K562 (cell line): ENCODE measurements around the gene SNX27. TPM values are rescaled to one million over a fixed set of nuclear protein-coding genes. Genes with fewer than 3 reads are reported as not detected.

Experiments used
- AFF4 ChIP-seq: sonication (generic); formaldehyde crosslinking; IDR thresholded peaks from 2 replicates; pipeline ENCODE4 v1.8.0; 2023; ENCODE audit warnings: mild to moderate bottlenecking, missing genetic modification reagents
- ATF7 ChIP-seq: fragments of 450-650 bp; IDR thresholded peaks from 2 replicates; pipeline ENCODE4 v1.7.1; 2014; ENCODE audit warnings: mild to moderate bottlenecking, moderate library complexity
- BACH1 ChIP-seq: fragments of 200-800 bp; sonication (Bioruptor generic); IDR thresholded peaks from 2 replicates; pipeline ENCODE4 v1.6.1; 2016; ENCODE audit warnings: missing genetic modification characterization, missing compliant biosample characterization
- C11orf30 ChIP-seq: fragments of 450-650 bp; IDR thresholded peaks from 2 replicates; pipeline ENCODE4 v1.6.1; 2016; ENCODE audit warnings: low read depth, mild to moderate bottlenecking
- COPS2 ChIP-seq: fragments of 450-650 bp; conservative IDR thresholded peaks from 2 replicates; pipeline ENCODE4 v1.6.1; 2016; ENCODE audit warnings: mild to moderate bottlenecking, moderate library complexity
- JUNB ChIP-seq: fragments of 450-650 bp; formaldehyde crosslinking; conservative IDR thresholded peaks from 2 replicates; pipeline ENCODE4 v1.4.0; 2020; ENCODE audit warnings: mild to moderate bottlenecking
- KLF1 ChIP-seq: fragments of 450-650 bp; IDR thresholded peaks from 2 replicates; pipeline ENCODE4 v1.6.1; 2016; ENCODE audit warnings: missing genetic modification characterization, missing compliant biosample characterization
- MCM5 ChIP-seq: fragments of 450-650 bp; IDR thresholded peaks from 2 replicates; pipeline ENCODE4 v1.6.1; 2016; ENCODE audit warnings: low read depth
- MECOM ChIP-seq: fragments of 250-450 bp; sonication (Bioruptor Pico); IDR thresholded peaks from 2 replicates; pipeline ENCODE4 v1.8.0; 2022; ENCODE audit warnings: inconsistent platforms
- MEF2D ChIP-seq: conservative IDR thresholded peaks from 2 replicates; pipeline ENCODE4 v1.6.1; 2016; ENCODE audit warnings: low read depth, missing genetic modification characterization, missing compliant biosample characterization
- MEIS2 ChIP-seq: fragments of 450-650 bp; IDR thresholded peaks from 2 replicates; pipeline ENCODE4 v1.6.1; 2014; ENCODE audit warnings: mild to moderate bottlenecking; ENCODE audit not compliant: partially characterized antibody
- MLLT1 ChIP-seq, 2 experiments: fragments of 450-650 bp; IDR thresholded peaks; 2 replicates each; pipeline ENCODE4 v1.6.1; 2016
- NCOR1 ChIP-seq: fragments of 450-650 bp; IDR thresholded peaks from 2 replicates; pipeline ENCODE4 v1.6.1; 2016; ENCODE audit warnings: mild to moderate bottlenecking, moderate library complexity
- NELFE ChIP-seq: IDR thresholded peaks from 2 replicates; pipeline ENCODE4 v1.6.1; 2011; ENCODE audit warnings: mild to moderate bottlenecking; ENCODE audit not compliant: insufficient read depth, insufficient read length
- POLR2A ChIP-seq: fragments of 450-650 bp; conservative IDR thresholded peaks from 2 replicates; pipeline ENCODE4 v1.6.1; 2016
- SMARCA5 ChIP-seq: fragments of 450-650 bp; IDR thresholded peaks from 2 replicates; pipeline ENCODE4 v1.6.1; 2016
- TAF9B ChIP-seq: fragments of 450-650 bp; IDR thresholded peaks from 2 replicates; pipeline ENCODE4 v1.6.1; 2018; ENCODE audit warnings: mild to moderate bottlenecking; ENCODE audit not compliant: partially characterized antibody
- ZC3H11A ChIP-seq: IDR thresholded peaks from 2 replicates; pipeline ENCODE4 v1.6.1; 2012; ENCODE audit warnings: low read depth, low read length, improper control_type of control experiment
- ZNF140 ChIP-seq: fragments of 250-450 bp; sonication (Bioruptor Pico); IDR thresholded peaks from 2 replicates; pipeline ENCODE4 v1.8.0; 2021; ENCODE audit warnings: moderate library complexity, mild to moderate bottlenecking, inconsistent platforms
- ZNF175 ChIP-seq: fragments of 200-800 bp; sonication (Bioruptor generic); IDR thresholded peaks from 2 replicates; pipeline ENCODE4 v1.6.1; 2016; ENCODE audit warnings: low read depth, mild to moderate bottlenecking, missing genetic modification characterization, missing compliant biosample characterization
- ZNF224 ChIP-seq: sonication (generic); formaldehyde crosslinking; IDR thresholded peaks from 2 replicates; pipeline ENCODE4 v1.8.0; 2022; ENCODE audit warnings: mild to moderate bottlenecking, missing genetic modification reagents
- ZNF583 ChIP-seq: fragments of 250-450 bp; sonication (Bioruptor Pico); IDR thresholded peaks from 2 replicates; pipeline ENCODE4 v1.4.0; 2020
- ZNF77 ChIP-seq: fragments of 250-450 bp; sonication (Bioruptor Pico); IDR thresholded peaks from 2 replicates; pipeline ENCODE4 v1.5.0; 2020
- polyA plus RNA-seq, 8 experiments: library from polyadenylated mRNA; depleted of rRNA in 4 of 8; stranded (reverse) in 5 of 8; unstranded in 3 of 8; fragments of >200 nt; fragmentation: Nextera tagmentation in 2 of 8; fragmentation: Illumina TruSeq in 1 of 8; extraction: Ambion mirVana in 2 of 8; extraction: Trizol in 1 of 8; gene quantifications; 2 replicates each; pipeline versions ENCODE4 v1.2.1 to v1.2.3, GENCODE V29; 2011 to 2014; ENCODE audit warnings: inconsistent platforms in 1 of 8, missing spikeins in 1 of 8
- total RNA-seq, 7 experiments: library from RNA; depleted of rRNA in 6 of 7; stranded (reverse); fragments of >200 nt in 6 of 7; fragmentation: Illumina TruSeq in 2 of 7; extraction: Trizol in 2 of 7; gene quantifications; 2 replicates each; pipeline versions ENCODE4 v1.2.1 to v1.2.3, GENCODE V29; 2011 to 2021; ENCODE audit warnings: low replicate concordance in 1 of 7
- TF ChIP-seq, protein P1 (sequence below): fragments of 250-450 bp; sonication (Bioruptor Pico); IDR thresholded peaks from 2 replicates; pipeline ENCODE4 v1.8.0; 2021; ENCODE audit warnings: borderline replicate concordance, mild to moderate bottlenecking, moderate library complexity; ENCODE audit not compliant: poor library complexity, severe bottlenecking
- TF ChIP-seq, protein P2 (sequence below): fragments of 450-650 bp; formaldehyde crosslinking; IDR thresholded peaks from 2 replicates; pipeline ENCODE4 v1.4.0; 2022; ENCODE audit warnings: mild to moderate bottlenecking, moderate library complexity

Gene SNX27
- total and polyA plus RNA-seq, 9 of the 15 experiments (the other 6 are each of a cell fraction or from before 2014, with no cell fraction given): 4.5 to 18.7 (median 10.1) TPM

DNA sequence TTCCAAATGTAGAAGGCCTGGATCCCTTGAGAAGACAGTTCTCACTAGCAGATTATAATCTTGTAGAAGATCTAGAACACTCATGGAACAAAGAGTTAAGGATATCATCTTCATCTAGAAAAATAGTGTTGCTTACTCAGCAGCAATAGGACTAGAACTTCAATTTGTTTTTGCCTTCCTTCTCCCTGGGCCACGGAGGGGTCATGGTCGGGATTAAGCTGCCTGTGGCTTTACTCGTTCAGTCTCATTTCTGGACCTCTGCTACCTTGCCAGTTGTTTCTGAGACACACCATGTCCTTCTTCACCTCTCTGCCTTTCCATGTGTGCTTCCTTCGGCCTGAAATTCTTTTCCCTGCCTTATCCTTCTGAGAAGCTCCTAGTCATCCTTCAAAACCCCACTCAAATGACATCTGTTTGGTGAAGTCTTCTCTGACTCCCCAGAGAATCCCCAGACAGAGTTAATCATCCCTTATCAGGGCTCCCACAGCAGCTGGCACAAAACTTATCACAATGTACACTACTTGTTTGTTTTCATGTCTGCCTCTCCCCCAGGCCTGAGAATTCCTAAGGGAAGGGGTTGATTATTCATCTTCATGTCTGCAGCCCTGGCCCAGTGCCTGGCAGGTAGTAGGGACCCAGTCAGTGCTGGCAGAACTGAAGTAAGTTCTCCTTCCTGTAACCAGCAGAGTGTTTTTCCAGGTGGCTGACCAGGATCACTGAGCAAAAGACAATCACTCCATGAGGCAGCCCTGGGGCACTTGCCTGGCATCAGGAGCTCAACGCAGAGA is 15.5 kb upstream of the SNX27 start (continued):
- peak; percentile 93 for TF ChIP-seq MEIS2
- TF ChIP-seq SMARCA5: no peak
- 0 out of 2 replicates have a peak, but pooled peaks have one; percentile 32 for TF ChIP-seq AFF4 (CRISPR knock-in tag)
- no peak for TF ChIP-seq ZC3H11A
- TF ChIP-seq ZNF583 (CRISPR knock-in tag): no peak
- peak in 1 of 2 experiments; percentile 23; a peak in 1 of 4 replicates for TF ChIP-seq MLLT1 (IDR thresholded peaks at IDR 0.05)
- no peak; the same call in 1 of the 2 replicates for TF ChIP-seq MEF2D (tag)
- TF ChIP-seq BACH1: peak; percentile 72; the same call in 1 of the 2 replicates
- peak; percentile 99 for TF ChIP-seq NCOR1
- TF ChIP-seq, protein P1, sequence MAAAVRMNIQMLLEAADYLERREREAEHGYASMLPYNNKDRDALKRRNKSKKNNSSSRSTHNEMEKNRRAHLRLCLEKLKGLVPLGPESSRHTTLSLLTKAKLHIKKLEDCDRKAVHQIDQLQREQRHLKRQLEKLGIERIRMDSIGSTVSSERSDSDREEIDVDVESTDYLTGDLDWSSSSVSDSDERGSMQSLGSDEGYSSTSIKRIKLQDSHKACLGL (CRISPR knock-in tag): no peak
- TF ChIP-seq ATF7: peak; percentile 77
- no peak for TF ChIP-seq JUNB (CRISPR knock-in tag)
- peak; percentile 88 for TF ChIP-seq C11orf30
- peak; percentile 70 for TF ChIP-seq TAF9B
- TF ChIP-seq COPS2: no peak
- no peak for TF ChIP-seq POLR2A
- TF ChIP-seq, protein P2, sequence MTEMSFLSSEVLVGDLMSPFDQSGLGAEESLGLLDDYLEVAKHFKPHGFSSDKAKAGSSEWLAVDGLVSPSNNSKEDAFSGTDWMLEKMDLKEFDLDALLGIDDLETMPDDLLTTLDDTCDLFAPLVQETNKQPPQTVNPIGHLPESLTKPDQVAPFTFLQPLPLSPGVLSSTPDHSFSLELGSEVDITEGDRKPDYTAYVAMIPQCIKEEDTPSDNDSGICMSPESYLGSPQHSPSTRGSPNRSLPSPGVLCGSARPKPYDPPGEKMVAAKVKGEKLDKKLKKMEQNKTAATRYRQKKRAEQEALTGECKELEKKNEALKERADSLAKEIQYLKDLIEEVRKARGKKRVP (CRISPR knock-in tag): 0 out of 2 replicates have a peak, but pooled peaks have one; percentile 38
- no peak for TF ChIP-seq NELFE
- TF ChIP-seq MCM5: no peak
- TF ChIP-seq MECOM (CRISPR knock-in tag): peak; percentile 89
- TF ChIP-seq ZNF224 (CRISPR knock-in tag): no peak
- TF ChIP-seq ZNF77 (CRISPR knock-in tag): no peak
- TF ChIP-seq ZNF175 (CRISPR knock-in tag): peak; percentile 91
- TF ChIP-seq ZNF140 (CRISPR knock-in tag): no peak
- no peak for TF ChIP-seq KLF1
